SU-DHL-6 (cell line): ENCODE results near the gene ILF2.

Source experiments
- CTCF ChIP-seq: fragments of 200-600 bp; sonication (generic); IDR thresholded peaks from one replicate; pipeline ENCODE4 v1.5.1; 2017; ENCODE audit warnings: antibody characterized with exemption, mild to moderate bottlenecking, low read length, moderate library complexity; ENCODE audit not compliant: insufficient read depth, poor library complexity, severe bottlenecking
- EZH2phosphoT487 ChIP-seq: fragments of 200-600 bp; sonication (generic), shearing (Covaris generic); conservative IDR thresholded peaks from 2 replicates; pipeline ENCODE4 v1.6.1; 2018; ENCODE audit warnings: mild to moderate bottlenecking, antibody characterized with exemption, low read length, moderate library complexity, mixed read lengths

- TF ChIP-seq EZH2phosphoT487, result no peak
- no peak for TF ChIP-seq CTCF
Observed at GRCh38 chr1:153623101-153623500, 47.7 kb downstream of the ILF2 start.
